NT2/D1 (cell line): Measurements from ENCODE around the gene RAB11A.
"Not testable (repeated sequence)": the region's sequence is repeated elsewhere in the genome, so short reads cannot be mapped to it uniquely, and the experiment has no call there.

Source experiments
- DNase-seq: peaks from one replicate; pipeline ENCODE4 v3.0.0-alpha.2; 2011; ENCODE audit warnings: low read depth, low spot score
- H3K27me3 ChIP-seq: 2 replicates; pipeline ENCODE4 v1.6.0; 2011; ENCODE audit warnings: mild to moderate bottlenecking; ENCODE audit not compliant: insufficient read length, insufficient read depth
- H3K36me3 ChIP-seq: 2 replicates; pipeline ENCODE4 v1.6.1; 2011; ENCODE audit warnings: mild to moderate bottlenecking, low read length, mixed read lengths; ENCODE audit not compliant: insufficient read depth, insufficient read length
- H3K4me1 ChIP-seq: 2 replicates; pipeline ENCODE4 v1.5.1; 2011; ENCODE audit not compliant: insufficient read depth, insufficient read length
- H3K4me3 ChIP-seq: 2 replicates; pipeline ENCODE4 v1.5.1; 2011; ENCODE audit warnings: low read depth; ENCODE audit not compliant: insufficient read length
- H3K9ac ChIP-seq: 2 replicates; pipeline ENCODE4 v1.6.0; 2011; ENCODE audit warnings: low read depth; ENCODE audit not compliant: insufficient read length
- H3K9me3 ChIP-seq: 2 replicates; pipeline ENCODE4 v1.5.1; 2011; ENCODE audit warnings: mild to moderate bottlenecking, low read length; ENCODE audit not compliant: insufficient read depth
- SUZ12 ChIP-seq: IDR thresholded peaks from 2 replicates; pipeline ENCODE4 v1.6.1; 2011; ENCODE audit not compliant: insufficient read length, insufficient read depth; ENCODE audit errors: extremely low read depth
- YY1 ChIP-seq: IDR thresholded peaks from 2 replicates; pipeline ENCODE4 v1.6.1; 2011; ENCODE audit not compliant: insufficient read length, insufficient read depth
- ZNF274 ChIP-seq: IDR thresholded peaks from 2 replicates; pipeline ENCODE4 v1.6.1; 2011; ENCODE audit warnings: mild to moderate bottlenecking, low read depth, low read length

The RAB11A gene

DNA sequence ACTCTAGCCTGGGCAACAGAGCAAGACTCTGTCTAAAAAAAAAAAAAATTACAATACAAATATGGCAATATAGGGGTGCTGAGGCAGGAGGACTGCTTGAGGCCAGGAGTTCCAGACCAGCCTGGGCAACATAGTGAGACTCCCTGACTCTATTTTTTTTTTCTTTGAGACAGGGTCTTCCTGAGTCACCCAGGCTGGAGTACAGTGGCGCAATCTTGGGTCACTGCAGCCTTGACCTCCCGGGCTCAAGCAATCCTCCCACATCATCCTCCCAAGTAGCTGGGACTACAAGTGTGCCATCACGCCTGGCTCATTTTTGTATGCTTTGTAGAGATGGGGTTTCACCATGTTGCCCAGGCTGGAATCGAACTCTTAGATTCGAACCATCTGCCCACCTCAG lies 17.3 kb upstream of the RAB11A start:
- H3K36me3 ChIP-seq = no peaks in the 10 kb centered on the region
- H3K9ac ChIP-seq = no peak overlapping the region
- H3K9me3 ChIP-seq = no peaks in the 10 kb centered on the region
- TF ChIP-seq SUZ12 (no peak), ZNF274 (no peak), YY1 (no peak)
- H3K4me1 ChIP-seq = no peaks in the 10 kb centered on the region
- no peaks in the 10 kb centered on the region for H3K27me3 ChIP-seq
- no peak for DNase-seq
- no peak overlapping the region for H3K4me3 ChIP-seq

DNA sequence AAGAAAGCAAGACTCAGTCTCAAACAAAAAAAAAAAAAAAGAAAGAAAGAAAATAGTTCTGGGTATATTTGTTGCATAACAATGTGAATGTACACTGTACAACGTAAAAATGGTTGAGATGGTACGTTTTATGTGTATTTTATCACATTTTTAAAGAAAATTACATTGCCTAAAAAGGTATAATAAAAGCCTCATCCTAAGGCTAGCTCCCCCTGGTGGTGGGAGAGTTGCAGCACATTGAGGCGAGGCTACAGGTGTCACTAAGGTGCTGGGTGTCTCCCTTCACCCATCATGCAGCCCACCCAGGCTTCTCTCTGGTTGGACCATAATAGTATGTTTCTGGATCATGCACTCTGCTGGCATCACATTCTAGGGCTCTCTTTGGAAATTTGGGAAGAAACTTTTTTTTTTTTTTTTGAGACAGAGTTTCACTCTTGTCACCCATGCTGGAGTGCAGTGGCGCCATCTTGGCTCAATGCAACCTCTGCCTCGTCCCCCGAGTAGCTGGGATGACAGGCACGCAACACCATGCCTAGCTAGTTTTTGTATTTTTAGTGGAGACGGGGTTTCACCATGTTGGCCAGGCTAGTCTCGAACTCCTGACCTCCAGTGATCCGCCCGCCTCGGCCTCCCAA lies 12.4 kb upstream of the RAB11A start:
- H3K9me3 ChIP-seq = no peaks in the 10 kb centered on the region
- no peak overlapping the region for H3K4me3 ChIP-seq
- no peak for TF ChIP-seq YY1
- H3K27me3 ChIP-seq = no peaks in the 10 kb centered on the region
- DNase-seq = peak; percentile 51
- H3K36me3 ChIP-seq = no peaks in the 10 kb centered on the region
- no peak overlapping the region for H3K9ac ChIP-seq
- no peaks in the 10 kb centered on the region for H3K4me1 ChIP-seq

DNA sequence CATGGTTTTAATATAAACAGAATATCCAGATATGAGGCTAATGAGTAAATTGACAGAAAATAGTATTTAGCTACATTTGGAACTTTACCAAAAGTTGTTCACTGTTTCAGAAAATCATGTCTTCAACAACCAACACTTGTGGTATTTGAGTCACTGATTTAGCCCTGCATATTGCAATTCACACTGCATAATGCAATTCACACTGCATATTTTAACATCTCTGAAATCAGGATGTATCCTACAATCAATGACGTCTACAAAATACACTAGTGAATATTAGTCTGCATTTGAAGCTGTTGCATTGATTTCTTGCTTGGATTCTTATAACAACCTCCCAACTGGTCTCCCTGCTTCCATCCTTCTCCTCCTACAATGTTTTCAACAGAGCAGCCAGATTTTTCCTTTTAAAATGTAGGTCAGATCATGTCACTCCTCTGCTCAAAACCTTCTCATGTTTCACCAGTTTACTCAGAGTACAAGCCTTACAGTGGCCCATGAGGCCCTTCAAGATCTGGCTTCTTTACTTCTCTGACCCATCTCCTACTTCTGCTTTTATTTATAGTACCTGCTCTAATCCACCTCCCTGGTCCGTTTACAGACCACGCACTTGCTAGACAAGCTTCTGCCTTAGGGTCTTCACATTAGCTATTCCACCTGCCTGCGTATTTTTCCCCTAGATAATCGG lies 11.4 kb upstream of the RAB11A start:
- Histone ChIP-seq H3K9me3 (no peaks in the 10 kb centered on the region), H3K36me3 (no peaks in the 10 kb centered on the region), H3K9ac (no peak overlapping the region), H3K4me3 (no peak overlapping the region), H3K4me1 (peaks cover 3% of the 10 kb centered on the region), H3K27me3 (no peaks in the 10 kb centered on the region)
- no peak for DNase-seq
- TF ChIP-seq SUZ12 (no peak), ZNF274 (no peak)

DNA sequence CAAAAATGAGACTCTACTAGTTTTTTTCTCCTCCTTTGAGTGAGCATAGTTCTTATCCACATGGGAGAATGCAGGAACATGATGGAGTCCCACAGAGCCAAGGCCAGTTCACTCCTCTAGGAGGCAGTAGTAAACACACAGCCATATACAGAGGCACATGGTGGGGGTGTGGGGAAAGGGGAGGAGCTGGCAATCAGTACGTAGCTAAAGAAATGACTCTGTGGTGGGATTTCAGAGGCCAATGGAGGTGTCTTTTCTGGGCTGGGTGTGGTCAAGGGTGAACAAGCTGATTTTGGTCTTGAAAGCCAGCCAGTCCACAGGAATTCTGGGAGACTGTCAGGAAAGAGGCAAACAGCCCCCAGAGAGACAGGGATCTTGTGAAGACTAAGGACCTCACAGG lies 6.6 kb upstream of the RAB11A start:
- H3K27me3 ChIP-seq = no peaks in the 10 kb centered on the region
- no peaks in the 10 kb centered on the region for H3K9me3 ChIP-seq
- peaks cover 4% of the 10 kb centered on the region for H3K4me1 ChIP-seq
- no peaks in the 10 kb centered on the region for H3K36me3 ChIP-seq
- TF ChIP-seq YY1 = no peak
- peak; percentile 82 for DNase-seq
- H3K4me3 ChIP-seq = no peak overlapping the region
- H3K9ac ChIP-seq = no peak overlapping the region

DNA sequence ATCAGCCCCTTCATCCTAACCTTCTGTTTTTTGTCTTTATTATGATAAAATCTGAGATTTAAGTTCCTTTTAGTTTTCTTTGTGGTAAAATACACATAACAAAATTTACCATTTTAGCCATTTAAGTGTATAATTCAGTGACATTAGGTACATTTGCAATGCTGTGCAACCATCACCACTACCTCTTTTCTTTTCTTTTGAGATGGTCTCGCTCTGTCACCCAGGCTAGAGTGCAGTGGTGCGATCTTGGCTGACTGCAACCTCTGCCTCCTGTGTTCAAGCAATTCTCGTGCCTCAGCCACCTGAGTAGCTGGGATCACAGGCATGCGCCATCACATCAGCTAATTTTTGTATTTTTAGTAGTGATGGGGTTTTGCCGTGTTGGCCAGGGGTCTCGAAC lies 6.2 kb upstream of the RAB11A start:
- H3K4me3 ChIP-seq = no peak overlapping the region
- peaks cover 4% of the 10 kb centered on the region for H3K4me1 ChIP-seq
- H3K27me3 ChIP-seq = no peaks in the 10 kb centered on the region
- H3K9ac ChIP-seq = no peak overlapping the region
- no peak for DNase-seq
- TF ChIP-seq ZNF274 (no peak), SUZ12 (no peak), YY1 (no peak)
- no peaks in the 10 kb centered on the region for H3K36me3 ChIP-seq
- H3K9me3 ChIP-seq = no peaks in the 10 kb centered on the region

DNA sequence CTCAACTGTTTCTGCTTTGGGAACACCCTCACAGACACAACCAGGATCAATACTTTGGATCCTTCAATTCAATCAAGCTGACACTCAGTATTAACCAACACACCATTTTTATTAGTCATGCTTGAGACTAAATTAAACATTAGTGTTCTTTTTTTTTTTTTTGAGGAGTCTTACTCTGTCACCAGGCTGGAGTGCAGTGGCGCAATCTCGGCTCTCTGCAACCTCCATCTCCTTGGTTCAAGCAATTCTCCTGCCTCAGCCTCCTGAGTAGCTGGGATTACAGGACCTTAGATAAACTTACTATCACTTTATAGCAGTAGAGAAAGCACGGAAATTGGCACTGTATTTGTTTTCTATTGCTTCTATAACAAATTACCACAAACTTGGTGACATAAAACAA lies 2.0 kb upstream of the RAB11A start:
- no peak overlapping the region for H3K9ac ChIP-seq
- no peaks in the 10 kb centered on the region for H3K36me3 ChIP-seq
- TF ChIP-seq YY1 (no peak), ZNF274 (no peak), SUZ12 (no peak)
- H3K4me1 ChIP-seq = peaks cover 4% of the 10 kb centered on the region
- no peak for DNase-seq
- H3K9me3 ChIP-seq = no peaks in the 10 kb centered on the region
- no peak overlapping the region for H3K4me3 ChIP-seq
- no peaks in the 10 kb centered on the region for H3K27me3 ChIP-seq

DNA sequence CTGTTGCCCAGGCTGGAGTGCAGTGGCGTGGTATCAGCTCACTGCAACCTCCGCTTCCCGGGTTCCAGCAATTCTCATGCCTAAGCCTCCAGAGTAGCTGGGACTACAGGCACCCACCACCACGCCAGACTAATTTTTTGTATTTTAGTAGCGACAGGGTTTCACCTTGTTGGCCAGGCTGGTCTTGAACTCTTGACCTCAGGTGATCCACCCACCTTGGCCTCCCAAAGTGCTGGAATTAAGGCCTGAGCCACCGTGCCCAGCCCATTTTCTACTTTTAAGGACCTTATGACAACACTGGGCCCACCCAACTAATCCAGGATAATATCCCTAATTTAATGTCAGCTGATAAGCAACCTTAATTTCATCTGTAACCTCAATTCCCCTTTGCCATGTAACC lies 1.4 kb upstream of the RAB11A start:
- H3K9ac ChIP-seq, H3K36me3 ChIP-seq: not testable (repeated sequence)

More for the DNA sequence above, 1.4 kb upstream of the RAB11A start:
- not testable (repeated sequence) for DNase-seq, H3K9me3 ChIP-seq, H3K4me1 ChIP-seq, H3K27me3 ChIP-seq, H3K4me3 ChIP-seq
